OCI-LY7 (cell line): ENCODE measurements around the gene TGFBR3. TPM values are rescaled to one million over a fixed set of nuclear protein-coding genes. Genes with fewer than 3 reads are reported as not detected.

Experiments used
- small RNA-seq: library from RNA; depleted of rRNA; stranded (forward); fragments of <200 nt; gene quantifications from one replicate; pipeline ENCODE3, GENCODE V24; 2014
- total RNA-seq, 2 experiments: library from RNA; depleted of rRNA in 1 of 2; stranded (reverse); fragments of >200 nt in 1 of 2; shearing (Covaris generic) in 1 of 2; gene quantifications; 2 replicates each; pipeline ENCODE4 v1.2.3, GENCODE V29; 2014 to 2022

The TGFBR3 gene
- total RNA-seq, 2 experiments from 2014 or later, result not detected

Small RNAs within 50 kb of the gene (small RNA-seq; reads per million reads assigned to genes)
- not detected for gene RN7SL653P

Other genes with a start within 250 kb of the TGFBR3 start
- gene BRDT, start 63.2 kb upstream of the TGFBR3 start, total RNA-seq (2014; rRNA removed; shearing (Covaris generic)), result not detected in 2 replicates
- gene BRDT, start 63.2 kb upstream of the TGFBR3 start, total RNA-seq (2022), result not detected in 2 replicates
- gene EPHX4, start 143.8 kb upstream of the TGFBR3 start, total RNA-seq (2014; rRNA removed; shearing (Covaris generic)), result not detected in 2 replicates
- not detected in 2 replicates for gene EPHX4, start 143.8 kb upstream of the TGFBR3 start, total RNA-seq (2022)
- gene SETSIP, start 189.3 kb upstream of the TGFBR3 start, total RNA-seq (2014; rRNA removed; shearing (Covaris generic)), result 0.44 and 0.67 TPM in 2 replicates
- gene SETSIP, start 189.3 kb upstream of the TGFBR3 start, total RNA-seq (2022), result not detected in 2 replicates
- 0.28 TPM in 2 replicates for gene BTBD8, start 194.2 kb upstream of the TGFBR3 start, total RNA-seq (2014; rRNA removed; shearing (Covaris generic))
- 3.3 and 3.4 TPM in 2 replicates for gene BTBD8, start 194.2 kb upstream of the TGFBR3 start, total RNA-seq (2022)